ENCODE measurements around the gene MUC5B. TPM values are rescaled to one million over a fixed set of nuclear protein-coding genes. Genes with fewer than 3 reads are reported as not detected.

Gene MUC5B
- total RNA-seq, 1 experiment from 2014 or later: 2.1 TPM

- no TSS peak for BruUV-seq (replicated peaks)
- ChIA-PET POLR2A (ENCODE audit: unreplicated experiment) (no interaction called here), CTCF (interaction anchor here (0.6 kb wide), 1 partner anchor 95 kb away, joined by 3 read pairs; no protein-coding TSS in a partner anchor)
- no peaks in the 10 kb centered on the region for H3K9me2 ChIP-seq (ENCODE audit: insufficient read depth)
- no peaks in the 10 kb centered on the region for H3K27me3 ChIP-seq (ENCODE audit: insufficient read depth, low read depth)
- no peak overlapping the region for H2AFZ ChIP-seq
- intact Hi-C loops (cut with micrococcal nuclease; ENCODE audit: unreplicated experiment): no loop called here
- no peak for TF ChIP-seq EZH2 (IDR thresholded peaks at IDR 0.05; ENCODE audit: low read depth)
- TF ChIP-seq, protein P1, sequence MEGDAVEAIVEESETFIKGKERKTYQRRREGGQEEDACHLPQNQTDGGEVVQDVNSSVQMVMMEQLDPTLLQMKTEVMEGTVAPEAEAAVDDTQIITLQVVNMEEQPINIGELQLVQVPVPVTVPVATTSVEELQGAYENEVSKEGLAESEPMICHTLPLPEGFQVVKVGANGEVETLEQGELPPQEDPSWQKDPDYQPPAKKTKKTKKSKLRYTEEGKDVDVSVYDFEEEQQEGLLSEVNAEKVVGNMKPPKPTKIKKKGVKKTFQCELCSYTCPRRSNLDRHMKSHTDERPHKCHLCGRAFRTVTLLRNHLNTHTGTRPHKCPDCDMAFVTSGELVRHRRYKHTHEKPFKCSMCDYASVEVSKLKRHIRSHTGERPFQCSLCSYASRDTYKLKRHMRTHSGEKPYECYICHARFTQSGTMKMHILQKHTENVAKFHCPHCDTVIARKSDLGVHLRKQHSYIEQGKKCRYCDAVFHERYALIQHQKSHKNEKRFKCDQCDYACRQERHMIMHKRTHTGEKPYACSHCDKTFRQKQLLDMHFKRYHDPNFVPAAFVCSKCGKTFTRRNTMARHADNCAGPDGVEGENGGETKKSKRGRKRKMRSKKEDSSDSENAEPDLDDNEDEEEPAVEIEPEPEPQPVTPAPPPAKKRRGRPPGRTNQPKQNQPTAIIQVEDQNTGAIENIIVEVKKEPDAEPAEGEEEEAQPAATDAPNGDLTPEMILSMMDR (conservative IDR thresholded peaks at IDR 0.05): no peak
- no peaks in the 10 kb centered on the region for H3K36me3 ChIP-seq (ENCODE audit: low read depth)
- no peak overlapping the region for H3K4me2 ChIP-seq
- H3K79me2 ChIP-seq (ENCODE audit: low read depth): no peaks in the 10 kb centered on the region
- peaks cover 4% of the 10 kb centered on the region; the same call in 1 of the 2 replicates for H3F3A ChIP-seq (ENCODE audit: insufficient read depth, low read depth)
- H3K27ac ChIP-seq: no peak overlapping the region
- H3K4me1 ChIP-seq (replicated peaks; ENCODE audit: insufficient read depth): no peaks in the 10 kb centered on the region
- peaks cover under 1% of the 10 kb centered on the region; the same call in 1 of the 2 replicates for H4K20me1 ChIP-seq (ENCODE audit: insufficient read depth)
- DNase-seq: no peak
- no peak overlapping the region for H3K4me3 ChIP-seq
- no peaks in the 10 kb centered on the region for H3K9me3 ChIP-seq (ENCODE audit: insufficient read depth, low read depth)
These were observed 44.7 kb downstream of the MUC5B start for GRCh38 chr11:1267441-1268100.

GRCh38 chr11:1269957-1270356 is 47.1 kb downstream of the MUC5B start:
- TF ChIP-seq EZH2 (IDR thresholded peaks at IDR 0.05; ENCODE audit: low read depth): no peak
- TF ChIP-seq, protein P1 (conservative IDR thresholded peaks at IDR 0.05): no peak
- Histone ChIP-seq H3F3A (ENCODE audit: insufficient read depth, low read depth) (no peaks in the 10 kb centered on the region), H3K9me2 (ENCODE audit: insufficient read depth) (no peaks in the 10 kb centered on the region), H2AFZ (no peak overlapping the region), H3K27me3 (ENCODE audit: insufficient read depth, low read depth) (no peaks in the 10 kb centered on the region), H3K4me3 (no peak overlapping the region), H4K20me1 (ENCODE audit: insufficient read depth) (peaks cover 4% of the 10 kb centered on the region; the same call in 1 of the 2 replicates), H3K36me3 (ENCODE audit: low read depth) (no peaks in the 10 kb centered on the region), H3K4me1 (replicated peaks; ENCODE audit: insufficient read depth) (no peaks in the 10 kb centered on the region), H3K27ac (no peak overlapping the region), H3K79me2 (ENCODE audit: low read depth) (no peaks in the 10 kb centered on the region), H3K4me2 (no peak overlapping the region), H3K9me3 (ENCODE audit: insufficient read depth, low read depth) (no peaks in the 10 kb centered on the region)
- CTCF ChIA-PET: no interaction called here
- POLR2A ChIA-PET (ENCODE audit: unreplicated experiment): no interaction called here
- no peak for DNase-seq
- no TSS peak for BruUV-seq (replicated peaks)
- intact Hi-C loops (cut with micrococcal nuclease; ENCODE audit: unreplicated experiment): no loop called here

- Histone ChIP-seq H3K79me2 (ENCODE audit: low read depth) (no peaks in the 10 kb centered on the region), H3K4me3 (no peak overlapping the region), H3F3A (ENCODE audit: insufficient read depth, low read depth) (no peaks in the 10 kb centered on the region), H2AFZ (no peak overlapping the region), H3K27ac (no peak overlapping the region), H3K36me3 (ENCODE audit: low read depth) (no peaks in the 10 kb centered on the region), H3K9me2 (ENCODE audit: insufficient read depth) (no peaks in the 10 kb centered on the region), H3K27me3 (ENCODE audit: insufficient read depth, low read depth) (no peaks in the 10 kb centered on the region), H3K9me3 (ENCODE audit: insufficient read depth, low read depth) (no peaks in the 10 kb centered on the region), H3K4me2 (no peak overlapping the region), H3K4me1 (replicated peaks; ENCODE audit: insufficient read depth) (no peaks in the 10 kb centered on the region), H4K20me1 (ENCODE audit: insufficient read depth) (peaks cover 4% of the 10 kb centered on the region; the same call in 1 of the 2 replicates)
- CTCF ChIA-PET: no interaction called here
- no peak for TF ChIP-seq EZH2 (IDR thresholded peaks at IDR 0.05; ENCODE audit: low read depth)
- TF ChIP-seq, protein P1 (conservative IDR thresholded peaks at IDR 0.05): no peak
- BruUV-seq (replicated peaks): no TSS peak
- POLR2A ChIA-PET (ENCODE audit: unreplicated experiment): no interaction called here
- DNase-seq: no peak
- intact Hi-C loops (cut with micrococcal nuclease; ENCODE audit: unreplicated experiment): no loop called here
These were observed 47.6 kb downstream of the MUC5B start for GRCh38 chr11:1270476-1270875.

All from PC-9 (cell line).